PC-9 (cell line): Measurements from ENCODE around the gene THAP8. TPM values are rescaled to one million over a fixed set of nuclear protein-coding genes. Genes with fewer than 3 reads are reported as not detected.

Experiments
- BruUV-seq: library from RNA; stranded (reverse); fragments of 400-500 nt; replicated peaks from 2 replicates; lab custom pipeline; 2021; lab: Mats Ljungman, UMichigan
- CTCF ChIA-PET: fragments of 300-600 bp; sonication (Branson Sonifier 250); formaldehyde crosslinking; loops from one replicate; lab custom pipeline; 2022; ENCODE audit warnings: antibody characterized with exemption; lab: Charles Lee
- POLR2A ChIA-PET: fragments of 300-600 bp; sonication (Branson Sonifier 250); formaldehyde crosslinking; loops from one replicate; lab custom pipeline; 2022; ENCODE audit warnings: antibody characterized with exemption; ENCODE audit not compliant: unreplicated experiment; lab: Charles Lee
- DNase-seq, 2 experiments: peaks; one replicate each; pipeline versions ENCODE4 v3.0.0 to v3.0.0-alpha.2; 2015 to 2022; ENCODE audit warnings: mixed read lengths in 1 of 2
- H2AFZ ChIP-seq: fragments of 200-600 bp; sonication (generic); 2 replicates; pipeline ENCODE4 v1.8.1; 2017; ENCODE audit warnings: antibody characterized with exemption
- H3F3A ChIP-seq: fragments of 200-600 bp; sonication (generic); 2 replicates; pipeline ENCODE4 v1.8.1; 2017; ENCODE audit warnings: antibody characterized with exemption, mild to moderate bottlenecking, low read depth; ENCODE audit not compliant: insufficient read depth
- H3K27ac ChIP-seq: fragments of 200-600 bp; sonication (generic); 2 replicates; pipeline ENCODE4 v1.6.1; 2016; ENCODE audit warnings: mixed run types
- H3K27me3 ChIP-seq: fragments of 200-600 bp; sonication (generic); 2 replicates; pipeline ENCODE4 v1.6.1; 2016; ENCODE audit warnings: low read depth, mixed run types; ENCODE audit not compliant: insufficient read depth
- H3K36me3 ChIP-seq: fragments of 200-600 bp; sonication (generic); 2 replicates; pipeline ENCODE4 v1.6.1; 2016; ENCODE audit warnings: low read depth, mixed run types
- H3K4me1 ChIP-seq: fragments of 200-600 bp; sonication (generic); replicated peaks from 2 replicates; pipeline ENCODE4 v1.6.1; 2016; ENCODE audit warnings: mixed run types; ENCODE audit not compliant: insufficient read depth
- H3K4me2 ChIP-seq: fragments of 200-600 bp; sonication (generic); 2 replicates; pipeline ENCODE4 v1.6.1; 2017; ENCODE audit warnings: mixed run types
- H3K4me3 ChIP-seq: fragments of 200-600 bp; sonication (generic); 2 replicates; pipeline ENCODE4 v1.6.1; 2016; ENCODE audit warnings: mixed run types
- H3K79me2 ChIP-seq: fragments of 200-600 bp; sonication (generic); 2 replicates; pipeline ENCODE4 v1.6.1; 2017; ENCODE audit warnings: low read depth, mixed run types
- H3K9me2 ChIP-seq: fragments of 200-600 bp; sonication (generic); 2 replicates; pipeline ENCODE4 v1.8.1; 2017; ENCODE audit warnings: mild to moderate bottlenecking; ENCODE audit not compliant: insufficient read depth
- H3K9me3 ChIP-seq: fragments of 200-600 bp; sonication (generic); 2 replicates; pipeline ENCODE4 v1.8.1; 2016; ENCODE audit warnings: low read depth; ENCODE audit not compliant: insufficient read depth
- H4K20me1 ChIP-seq: fragments of 200-600 bp; sonication (generic); 2 replicates; pipeline ENCODE4 v1.8.1; 2017; ENCODE audit not compliant: insufficient read depth
- EZH2 ChIP-seq: fragments of 200-600 bp; sonication (generic); IDR thresholded peaks from 2 replicates; pipeline ENCODE4 v1.8.0; 2017; ENCODE audit warnings: antibody characterized with exemption, low read depth
- intact Hi-C: fragments of 100-400 bp; cut with micrococcal nuclease; formaldehyde crosslinking; loops from one replicate; pipeline ENCODE4 v1.10.0; 2022; ENCODE audit not compliant: unreplicated experiment
- total RNA-seq: library from RNA; stranded (reverse); gene quantifications from 2 replicates; pipeline ENCODE4 v1.2.3, GENCODE V29; 2021
- TF ChIP-seq, protein P1 (sequence below): fragments of 200-600 bp; sonication (generic); conservative IDR thresholded peaks from 2 replicates; pipeline ENCODE4 v1.6.1; 2017; ENCODE audit warnings: mixed run types, antibody characterized with exemption, mild to moderate bottlenecking, moderate library complexity

THAP8 gene
- total RNA-seq, 1 experiment from 2014 or later, result 5.2 TPM

DNA sequence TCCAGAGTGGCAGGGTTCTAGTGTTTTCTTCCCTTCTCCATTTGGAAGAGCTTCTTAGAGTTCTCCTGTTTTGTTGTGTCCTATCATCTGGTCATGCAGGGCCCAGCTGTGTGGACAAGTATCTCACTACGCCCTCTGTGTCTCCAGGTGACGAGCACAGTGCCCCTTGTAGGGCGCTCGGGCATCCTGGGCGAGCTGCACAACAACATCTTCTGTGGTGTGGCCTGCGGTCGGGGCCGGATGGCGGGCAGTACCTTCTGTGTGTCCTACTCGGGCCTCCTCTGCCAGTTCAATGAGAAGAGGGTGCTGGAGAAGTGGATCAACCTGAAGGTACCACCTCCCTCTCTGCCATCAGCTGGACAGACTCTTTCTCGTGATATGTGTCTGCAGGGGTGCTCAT, 13.6 kb upstream of the THAP8 start:
- Histone ChIP-seq H3K27ac (no peak overlapping the region), H3K4me1 (peaks cover 14% of the 10 kb centered on the region), H3F3A (peaks cover 21% of the 10 kb centered on the region), H3K4me3 (no peak overlapping the region), H4K20me1 (peaks cover 4% of the 10 kb centered on the region), H3K9me2 (no peaks in the 10 kb centered on the region), H3K36me3 (no peaks in the 10 kb centered on the region), H3K27me3 (no peaks in the 10 kb centered on the region), H3K79me2 (no peaks in the 10 kb centered on the region), H2AFZ (no peak overlapping the region), H3K4me2 (no peak overlapping the region), H3K9me3 (no peaks in the 10 kb centered on the region)
- DNase-seq, result no peak
- intact Hi-C loops, result no loop called here
- BruUV-seq, result no TSS peak
- POLR2A ChIA-PET, result interaction anchor here (0.7 kb wide), 1 partner anchor 61 kb away, joined by 4 read pairs; no protein-coding TSS in a partner anchor
- no peak for TF ChIP-seq EZH2
- TF ChIP-seq, protein P1, sequence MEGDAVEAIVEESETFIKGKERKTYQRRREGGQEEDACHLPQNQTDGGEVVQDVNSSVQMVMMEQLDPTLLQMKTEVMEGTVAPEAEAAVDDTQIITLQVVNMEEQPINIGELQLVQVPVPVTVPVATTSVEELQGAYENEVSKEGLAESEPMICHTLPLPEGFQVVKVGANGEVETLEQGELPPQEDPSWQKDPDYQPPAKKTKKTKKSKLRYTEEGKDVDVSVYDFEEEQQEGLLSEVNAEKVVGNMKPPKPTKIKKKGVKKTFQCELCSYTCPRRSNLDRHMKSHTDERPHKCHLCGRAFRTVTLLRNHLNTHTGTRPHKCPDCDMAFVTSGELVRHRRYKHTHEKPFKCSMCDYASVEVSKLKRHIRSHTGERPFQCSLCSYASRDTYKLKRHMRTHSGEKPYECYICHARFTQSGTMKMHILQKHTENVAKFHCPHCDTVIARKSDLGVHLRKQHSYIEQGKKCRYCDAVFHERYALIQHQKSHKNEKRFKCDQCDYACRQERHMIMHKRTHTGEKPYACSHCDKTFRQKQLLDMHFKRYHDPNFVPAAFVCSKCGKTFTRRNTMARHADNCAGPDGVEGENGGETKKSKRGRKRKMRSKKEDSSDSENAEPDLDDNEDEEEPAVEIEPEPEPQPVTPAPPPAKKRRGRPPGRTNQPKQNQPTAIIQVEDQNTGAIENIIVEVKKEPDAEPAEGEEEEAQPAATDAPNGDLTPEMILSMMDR, result no peak
- CTCF ChIA-PET, result no interaction called here

DNA sequence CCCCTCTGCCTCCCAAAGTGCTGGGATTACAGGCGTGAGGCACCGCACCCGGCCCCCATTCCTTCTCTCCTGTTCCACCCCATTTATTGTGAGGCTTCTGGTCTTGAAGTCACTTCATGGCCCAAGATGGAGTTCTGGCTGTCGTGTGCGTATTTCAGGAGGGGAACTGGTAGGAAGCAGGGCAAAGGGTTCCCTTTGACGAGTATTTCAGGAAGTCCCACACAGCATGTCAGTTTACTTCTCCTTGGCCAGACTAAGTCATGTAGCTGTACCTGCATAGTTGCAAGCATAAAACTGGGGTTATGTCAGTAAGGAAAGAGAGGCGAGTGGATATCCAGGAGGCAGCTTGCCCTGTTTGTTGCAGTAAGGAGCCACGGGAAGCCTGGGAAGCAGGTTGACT, 10.7 kb upstream of the THAP8 start:
- Histone ChIP-seq H2AFZ (no peak overlapping the region), H3K79me2 (no peaks in the 10 kb centered on the region), H3K36me3 (peaks cover 8% of the 10 kb centered on the region; the same call in 1 of the 2 replicates), H4K20me1 (no peaks in the 10 kb centered on the region), H3K9me2 (no peaks in the 10 kb centered on the region), H3K27ac (no peak overlapping the region), H3K27me3 (no peaks in the 10 kb centered on the region), H3F3A (no peaks in the 10 kb centered on the region), H3K4me2 (no peak overlapping the region), H3K4me3 (no peak overlapping the region), H3K9me3 (no peaks in the 10 kb centered on the region), H3K4me1 (no peaks in the 10 kb centered on the region)
- CTCF ChIA-PET, result no interaction called here
- TF ChIP-seq, protein P1, result no peak
- no peak for TF ChIP-seq EZH2
- intact Hi-C loops, result no loop called here
- DNase-seq, result no peak
- BruUV-seq, result no TSS peak
- POLR2A ChIA-PET, result no interaction called here

DNA sequence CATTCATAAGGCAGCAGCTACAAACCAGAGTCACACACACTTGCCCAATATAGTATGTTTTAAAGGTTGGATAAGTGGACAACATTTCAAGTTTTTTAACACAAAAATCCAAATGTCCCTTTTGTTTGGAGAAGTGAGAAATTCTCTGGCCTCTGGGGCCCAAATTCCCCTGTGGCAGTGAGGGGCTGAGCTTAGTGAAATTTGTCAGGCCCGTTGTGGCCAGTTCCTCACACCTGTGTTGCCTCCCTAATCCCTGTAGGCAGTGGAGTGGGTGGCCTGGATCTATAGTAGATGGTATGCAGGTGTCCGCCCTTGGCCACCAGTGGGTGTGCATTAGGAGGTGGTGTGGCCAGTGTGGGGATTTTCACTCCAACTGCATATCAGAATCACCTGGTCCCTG, 7.3 kb upstream of the THAP8 start:
- no peaks in the 10 kb centered on the region for H4K20me1 ChIP-seq
- H3F3A ChIP-seq, result no peaks in the 10 kb centered on the region
- H2AFZ ChIP-seq, result no peak overlapping the region
- H3K9me3 ChIP-seq, result no peaks in the 10 kb centered on the region
- ChIA-PET POLR2A (interaction anchor here (0.6 kb wide), 1 partner anchor 116 kb away, joined by 3 read pairs; no protein-coding TSS in a partner anchor), CTCF (interaction anchor here (0.7 kb wide), 1 partner anchor 557 kb away, joined by 6 read pairs; no protein-coding TSS in a partner anchor)
- peaks cover 13% of the 10 kb centered on the region; the same call in 1 of the 2 replicates for H3K79me2 ChIP-seq
- no TSS peak for BruUV-seq
- peaks cover 8% of the 10 kb centered on the region; the same call in 1 of the 2 replicates for H3K36me3 ChIP-seq
- intact Hi-C loops, result no loop called here
- no peak for DNase-seq
- H3K27ac ChIP-seq, result no peak overlapping the region
- H3K4me2 ChIP-seq, result no peak overlapping the region
- no peaks in the 10 kb centered on the region for H3K9me2 ChIP-seq
- TF ChIP-seq, protein P1, result no peak
- TF ChIP-seq EZH2, result no peak
- no peaks in the 10 kb centered on the region for H3K27me3 ChIP-seq
- H3K4me3 ChIP-seq, result no peak overlapping the region
- no peaks in the 10 kb centered on the region for H3K4me1 ChIP-seq
